Epithelial cell of prostate (primary cell): ENCODE data around the gene DNAJC5G.
"Not testable (repeated sequence)": the region's sequence is repeated elsewhere in the genome, so short reads cannot be mapped to it uniquely, and the experiment has no call there.

Experiments
- DNase-seq: peaks from one replicate; pipeline ENCODE4 v3.0.0-alpha.2; 2011; ENCODE audit warnings: low read depth, low spot score
- H3K27ac ChIP-seq: fragments of 450-650 bp; 2 replicates; pipeline ENCODE4 v1.5.1; 2017; ENCODE audit warnings: mild to moderate bottlenecking

DNAJC5G gene

DNA sequence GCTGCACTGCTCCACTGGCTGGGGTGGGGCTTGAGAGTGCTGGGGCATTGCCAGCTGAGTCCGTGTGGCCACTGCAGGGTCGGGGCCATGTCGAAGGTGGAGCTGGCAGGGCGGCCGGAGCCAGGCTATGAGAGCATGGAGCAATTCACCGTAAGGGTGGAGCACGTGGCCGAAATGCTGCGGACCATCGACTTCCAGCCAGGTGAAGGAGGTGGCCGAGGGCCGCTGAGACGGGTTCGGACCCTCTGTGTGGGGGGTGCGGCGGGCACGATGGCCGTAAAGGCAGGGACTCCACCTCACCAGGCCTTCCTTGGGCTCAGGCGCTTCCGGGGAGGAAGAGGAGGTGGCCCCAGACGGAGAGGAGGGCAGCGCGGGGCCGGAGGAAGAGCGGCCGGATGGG, 30.9 kb downstream of the DNAJC5G start:
- H3K27ac ChIP-seq: no peak overlapping the region
- DNase-seq: no peak

DNA sequence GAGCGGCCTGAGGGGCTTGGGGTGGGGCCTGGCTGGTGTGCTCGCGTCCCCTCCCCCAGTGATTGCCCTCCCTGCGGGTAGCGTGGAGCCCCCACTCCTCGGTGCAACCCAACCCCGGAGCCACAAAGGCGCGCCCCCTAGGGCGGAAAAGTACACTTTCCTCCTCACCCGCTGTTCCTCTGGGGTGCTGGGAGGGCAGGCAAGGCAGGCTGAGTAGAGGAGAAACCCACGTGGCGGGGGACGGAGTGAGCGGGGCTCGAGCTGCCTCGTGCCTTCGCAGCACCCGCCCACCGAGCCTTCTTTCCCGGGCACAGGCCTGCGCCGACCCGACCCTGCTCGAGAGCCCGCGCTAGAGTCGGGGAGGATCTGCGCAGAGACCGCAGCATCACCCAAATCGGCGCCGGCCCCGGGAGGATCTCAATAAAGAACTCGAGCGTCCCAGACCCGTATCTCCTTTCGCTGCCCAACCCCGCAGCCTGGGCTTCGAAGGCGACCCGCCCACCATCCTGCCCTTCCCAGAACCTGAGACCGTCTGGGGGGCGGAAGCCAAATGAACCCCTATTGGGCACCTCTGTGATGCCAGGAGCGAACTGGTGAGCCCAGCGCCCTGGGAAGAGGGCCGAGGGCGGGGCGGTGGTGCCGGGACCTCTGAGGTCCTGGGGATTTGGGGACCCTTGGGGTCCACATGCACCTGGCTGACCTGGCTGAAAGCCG, 31.5 kb downstream of the DNAJC5G start:
- no peak for DNase-seq
- no peak overlapping the region for H3K27ac ChIP-seq

DNA sequence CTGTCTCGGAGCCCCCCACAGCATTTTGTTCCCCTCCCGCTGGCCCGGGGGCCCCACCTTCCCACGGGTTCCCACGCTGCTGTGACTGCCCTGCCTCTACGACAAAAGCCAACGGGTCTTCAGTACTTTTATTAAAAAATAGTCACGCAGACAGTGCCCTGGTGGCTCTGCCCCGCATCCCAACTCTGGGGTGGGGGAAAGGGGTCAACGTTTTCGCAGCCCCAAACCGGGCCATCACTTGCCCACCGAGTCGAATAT, 32.0 kb downstream of the DNAJC5G start:
- no peak overlapping the region for H3K27ac ChIP-seq
- DNase-seq: no peak

DNA sequence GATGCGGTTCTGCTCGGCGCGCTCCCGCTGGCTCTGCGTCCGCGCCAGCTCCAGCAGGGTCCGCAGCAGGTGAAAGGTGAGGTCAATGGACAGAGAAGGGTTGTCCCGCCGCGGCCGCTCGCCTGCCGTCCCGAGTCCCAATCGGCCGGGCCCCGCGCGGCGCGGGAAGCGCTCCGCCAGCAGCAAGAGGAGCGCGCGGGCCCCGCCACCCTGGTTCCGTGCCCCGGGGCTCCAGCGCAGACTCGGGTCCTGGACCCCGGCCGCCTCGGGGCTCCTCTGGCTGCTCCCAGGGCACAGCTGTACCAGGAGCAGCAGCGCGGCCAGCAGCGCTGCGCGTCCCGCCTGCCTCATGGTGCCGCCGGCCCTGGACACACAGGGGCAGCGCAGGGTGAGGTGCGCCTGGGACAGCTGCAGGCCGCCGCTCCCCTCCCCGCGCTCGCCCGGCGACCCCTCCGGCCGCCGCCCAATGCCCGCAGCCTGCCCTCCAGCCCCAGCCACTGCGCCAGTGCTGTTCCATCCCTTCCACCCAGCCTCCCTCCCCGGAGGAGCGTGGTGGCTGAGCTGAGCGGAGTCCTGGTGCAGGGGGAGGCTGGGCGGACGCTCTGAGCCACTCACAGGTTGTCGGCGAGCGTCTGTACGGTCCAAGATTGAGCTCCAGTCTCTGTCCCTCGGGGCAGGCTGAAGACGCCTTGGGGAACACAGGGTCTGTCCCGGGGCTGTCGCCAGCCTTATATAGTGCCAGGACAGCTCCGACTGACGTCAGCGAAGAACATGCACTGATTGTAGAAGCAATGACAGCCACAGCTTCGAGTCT, 32.5 kb downstream of the DNAJC5G start:
- H3K27ac ChIP-seq: no peak overlapping the region
- no peak for DNase-seq

DNA sequence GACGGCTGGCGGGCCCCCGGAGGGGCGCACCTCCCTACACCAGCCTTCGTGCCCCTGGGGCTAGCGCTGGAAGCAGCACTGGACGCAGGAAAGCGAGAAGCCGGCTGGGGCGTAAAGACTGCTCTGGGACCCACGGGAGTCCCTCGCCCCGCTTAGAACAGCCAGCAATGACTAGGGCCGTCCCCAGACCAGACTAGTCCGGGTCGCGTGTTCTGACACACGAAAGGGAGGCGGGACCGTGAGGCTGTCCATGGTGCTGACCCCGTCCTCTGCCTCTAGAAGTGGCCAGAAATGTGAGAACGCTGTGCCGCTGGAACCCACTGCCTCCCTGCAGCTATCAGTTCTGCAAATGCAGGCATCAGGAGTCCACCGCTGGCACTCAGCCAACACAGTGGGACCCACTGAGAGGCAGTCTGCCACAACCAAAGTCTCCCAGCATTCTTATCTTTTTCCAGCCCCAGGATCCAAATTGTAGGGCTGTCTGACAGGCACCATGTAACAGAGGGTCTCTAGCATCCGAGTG, 33.2 kb downstream of the DNAJC5G start, which contains the start of gene UCN:
Gene UCN (minus strand): TSS at position 87 of the 523 bp plus-strand sequence. CDS start 550 bp downstream, outside the sequence.
- H3K27ac ChIP-seq: no peak within 1 kb of the TSS
- DNase-seq: no peak

DNA sequence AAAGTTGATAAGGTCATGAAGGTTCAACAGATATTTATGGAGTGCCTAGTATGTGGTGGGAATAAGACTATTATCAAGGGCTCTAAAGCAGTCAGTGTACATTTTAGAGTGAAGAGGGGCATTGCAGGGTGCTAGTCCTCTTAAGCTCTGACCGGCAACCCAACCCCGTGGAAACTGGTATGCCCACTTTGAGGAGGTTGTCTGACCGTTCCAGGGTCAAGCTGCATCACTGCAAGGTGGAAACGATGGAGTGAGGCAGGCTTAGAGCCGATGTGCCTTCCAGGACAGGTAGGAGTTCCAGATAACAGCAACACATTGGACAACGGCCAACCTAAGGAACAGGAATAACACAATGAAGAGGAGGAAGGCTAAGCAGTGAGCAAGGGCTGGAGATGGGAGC, 34.4 kb downstream of the DNAJC5G start:
- DNase-seq: no peak

DNA sequence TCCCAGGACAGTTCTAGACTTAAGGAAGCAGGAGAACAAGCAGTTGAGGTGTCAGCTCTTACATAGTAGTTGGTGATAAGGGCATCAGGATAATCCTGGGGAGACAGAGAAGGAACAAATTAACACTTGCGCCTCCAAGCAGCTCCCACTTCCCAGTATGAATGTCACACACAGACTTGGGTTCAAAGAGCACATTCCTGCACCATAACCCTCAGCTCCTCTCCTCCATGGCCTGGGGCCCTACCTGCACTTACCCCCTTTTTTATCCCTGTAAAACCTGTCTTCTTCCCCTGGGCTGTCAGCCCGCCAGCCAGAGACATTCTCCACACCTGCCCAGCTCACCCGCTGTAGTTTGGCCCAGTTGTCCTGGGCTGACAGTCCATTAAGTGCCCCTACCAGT, 36.9 kb downstream of the DNAJC5G start:
- no peak for DNase-seq

More for the DNA sequence above, 34.4 kb downstream of the DNAJC5G start:
- H3K27ac ChIP-seq: no peak overlapping the region

DNA sequence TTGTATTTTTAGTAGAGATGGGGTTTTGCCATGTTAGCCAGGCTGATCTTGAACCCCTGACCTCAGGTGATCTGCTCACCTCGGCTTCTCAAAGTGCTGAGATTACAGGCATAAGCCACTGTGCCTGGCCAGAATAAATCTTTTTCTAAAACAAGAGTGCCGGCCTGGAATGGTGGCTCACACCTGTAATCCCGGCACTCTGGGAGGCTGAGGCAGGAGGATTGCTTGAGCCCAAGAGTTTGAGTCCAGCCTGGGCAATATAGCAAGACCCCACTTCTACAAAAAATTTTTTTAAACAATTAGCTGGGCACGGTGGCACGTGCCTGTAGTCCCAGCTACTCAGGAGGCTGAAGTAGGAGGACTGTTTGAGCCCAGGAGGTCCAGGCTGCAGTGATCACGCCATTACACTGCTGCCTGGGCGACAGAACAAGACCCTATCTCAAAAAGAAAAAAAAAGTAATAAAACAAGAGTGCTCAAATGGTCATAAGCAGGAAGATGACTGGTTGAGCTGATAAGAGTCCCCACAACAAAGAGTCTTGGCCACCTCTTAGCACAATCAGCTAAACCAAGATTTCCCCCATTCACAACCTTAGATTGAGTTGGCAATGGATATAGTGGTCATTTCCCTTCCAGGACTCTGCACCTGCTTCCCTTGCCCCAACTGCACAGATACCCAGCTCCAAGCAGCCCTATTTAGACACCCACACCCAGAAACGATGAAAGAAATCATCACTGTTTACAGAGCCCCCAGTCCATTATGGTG, 38.8 kb downstream of the DNAJC5G start:
- H3K27ac ChIP-seq: no peak overlapping the region
- DNase-seq: no peak

More for the DNA sequence above, 36.9 kb downstream of the DNAJC5G start:
- H3K27ac ChIP-seq: no peak overlapping the region

DNA sequence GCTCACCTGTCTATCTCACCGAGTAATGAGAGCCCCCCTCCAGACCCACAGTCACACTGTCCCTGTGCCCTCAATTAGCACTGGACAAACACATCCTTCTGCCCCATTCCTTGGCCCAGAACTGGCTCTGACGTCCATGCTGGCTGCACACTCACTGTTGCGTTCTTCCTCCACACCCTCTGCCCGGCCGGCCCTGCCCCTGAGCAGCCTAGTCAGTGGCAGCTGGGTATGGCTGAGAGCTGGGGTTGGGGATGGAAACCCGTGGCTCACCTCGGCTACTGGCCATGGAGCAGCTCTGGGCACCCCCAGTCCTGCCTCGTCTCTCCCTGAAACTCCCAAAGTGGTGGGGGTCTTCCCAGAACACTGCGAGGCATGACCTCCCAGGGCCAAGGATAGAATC, 39.5 kb downstream of the DNAJC5G start:
- no peak overlapping the region for H3K27ac ChIP-seq
- DNase-seq: no peak

DNA sequence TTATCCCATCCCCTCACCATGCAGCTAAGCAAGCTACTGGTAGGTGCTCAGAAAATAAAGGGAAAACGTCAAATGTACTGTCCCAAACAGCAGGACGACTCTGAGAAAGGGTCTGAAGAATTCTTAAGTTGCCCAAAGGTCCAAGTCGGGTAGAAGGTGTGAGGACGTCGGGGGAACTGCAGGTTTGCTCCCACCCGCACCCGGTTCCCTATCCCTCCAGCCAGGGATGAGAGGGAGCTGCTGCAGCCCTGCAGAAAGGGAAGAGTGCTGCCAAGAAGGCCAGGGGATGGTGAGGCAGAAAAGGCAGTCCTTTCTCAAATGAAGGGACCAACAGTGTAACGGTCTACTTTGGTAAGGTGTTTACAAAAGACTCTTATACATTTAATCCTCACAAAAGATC, 39.9 kb downstream of the DNAJC5G start:
- H3K27ac ChIP-seq: no peak overlapping the region

DNA sequence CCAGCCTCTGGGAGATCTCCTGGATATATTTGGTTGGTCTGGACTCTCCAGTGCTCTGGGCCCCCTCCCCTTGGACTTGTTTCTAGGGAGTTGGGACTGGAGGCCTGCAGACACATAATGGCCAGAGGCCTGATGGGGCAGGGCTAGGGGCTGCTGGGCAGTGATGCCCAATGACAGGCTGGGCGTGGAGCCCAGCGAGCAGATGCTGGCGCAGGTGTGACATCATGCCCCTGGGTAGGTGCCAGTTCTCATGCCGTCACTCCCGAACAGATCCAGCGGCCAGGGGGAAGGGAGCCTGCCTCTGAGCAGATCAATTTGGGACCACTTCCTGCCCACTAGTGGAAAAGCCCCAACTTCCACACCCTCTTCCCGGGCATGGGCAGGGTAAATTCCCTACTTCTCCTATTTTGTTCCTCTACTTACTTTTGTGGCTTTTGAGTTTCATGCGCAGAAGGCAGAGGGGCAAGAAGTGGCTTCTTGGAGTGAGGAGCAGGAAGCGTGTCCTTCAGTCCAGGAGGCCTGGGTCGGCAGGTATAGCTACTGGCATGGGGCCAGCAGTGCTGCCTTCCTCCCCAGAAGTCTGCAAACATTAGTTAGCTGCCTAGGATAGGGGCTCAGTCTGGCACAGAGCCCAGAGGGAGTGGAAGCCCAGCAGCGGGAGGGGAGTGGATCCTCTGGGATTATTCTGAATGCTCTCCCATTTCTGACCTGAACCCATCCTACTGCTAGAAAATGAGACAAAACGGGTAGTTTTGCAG, 41.6 kb downstream of the DNAJC5G start:
- H3K27ac ChIP-seq: no peak overlapping the region
- no peak for DNase-seq

More for the DNA sequence above, 39.9 kb downstream of the DNAJC5G start:
- no peak for DNase-seq

DNA sequence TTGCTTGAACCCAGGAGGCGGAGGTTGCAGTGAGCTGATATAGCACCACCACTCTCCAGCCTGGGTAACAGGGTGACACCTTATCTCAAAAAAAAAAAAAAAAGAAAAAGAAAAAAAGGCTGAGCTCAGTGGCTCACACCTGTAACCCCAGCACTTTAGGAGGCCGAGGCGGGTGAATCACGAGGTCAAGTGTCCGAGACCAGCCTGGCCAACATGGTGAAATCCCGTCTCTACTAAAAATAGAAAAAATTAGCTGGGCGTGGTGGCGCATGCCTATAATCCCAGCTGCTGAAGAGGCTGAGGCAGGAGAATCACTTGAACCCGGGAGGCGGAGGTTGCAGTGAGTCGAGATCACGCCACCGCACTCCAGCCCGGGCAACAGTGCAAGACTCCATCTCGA, 44.6 kb downstream of the DNAJC5G start:
- not testable (repeated sequence) for DNase-seq, H3K27ac ChIP-seq

DNA sequence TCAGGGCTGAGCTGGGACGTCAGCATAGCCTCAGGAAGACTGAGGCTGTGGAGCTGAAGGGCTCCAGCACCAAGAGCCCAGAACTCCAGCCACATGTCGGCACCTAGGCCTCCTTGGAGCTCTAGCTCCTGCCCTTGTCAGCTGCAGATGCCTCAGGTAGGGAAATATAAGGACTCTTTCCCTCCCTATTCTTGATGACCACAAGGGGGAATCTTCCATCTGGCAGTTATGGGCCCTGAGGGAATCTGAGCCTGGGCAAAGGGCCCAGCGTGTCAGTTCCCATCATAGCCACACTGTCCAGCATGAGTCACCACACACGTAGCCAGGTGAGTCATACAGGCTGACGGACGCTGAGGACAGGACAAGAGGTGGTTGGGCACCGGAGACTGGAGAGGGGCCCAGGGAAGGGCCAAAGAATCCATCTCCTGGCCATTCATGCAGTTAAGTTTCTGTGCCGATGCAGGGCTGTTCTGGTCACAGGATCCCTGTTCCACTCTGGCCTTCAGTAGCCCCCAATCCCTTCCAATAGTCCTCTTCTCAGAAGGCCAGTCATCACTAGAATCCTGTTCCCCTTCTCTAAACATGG, 45.8 kb downstream of the DNAJC5G start:
- DNase-seq: peak; percentile 91
- H3K27ac ChIP-seq: peak overlapping the region; percentile 70

DNA sequence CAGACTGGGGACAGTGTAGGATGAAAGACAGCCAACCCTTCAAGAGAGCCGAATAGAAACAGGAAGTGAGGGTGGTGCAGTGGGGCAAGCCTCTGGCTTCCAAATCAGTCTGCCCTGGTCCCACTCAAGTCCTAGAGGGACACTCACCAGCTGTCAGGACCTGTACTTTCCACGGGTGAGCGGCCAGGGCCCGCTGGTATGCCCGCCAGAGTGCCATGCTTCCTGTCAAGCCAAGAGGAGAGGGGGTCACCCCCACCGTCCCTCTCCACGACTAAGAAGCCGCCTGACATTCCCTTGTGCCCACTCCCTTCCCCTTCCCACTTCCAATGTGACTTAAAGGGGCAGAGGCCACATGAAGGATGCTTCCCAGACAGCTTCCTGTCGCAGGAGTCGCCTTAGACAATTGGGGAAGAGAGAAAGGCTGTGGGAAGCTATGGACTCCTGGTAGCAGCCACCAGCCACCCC, 47.1 kb downstream of the DNAJC5G start:
- peak overlapping the region; percentile 70 for H3K27ac ChIP-seq
- no peak for DNase-seq

DNA sequence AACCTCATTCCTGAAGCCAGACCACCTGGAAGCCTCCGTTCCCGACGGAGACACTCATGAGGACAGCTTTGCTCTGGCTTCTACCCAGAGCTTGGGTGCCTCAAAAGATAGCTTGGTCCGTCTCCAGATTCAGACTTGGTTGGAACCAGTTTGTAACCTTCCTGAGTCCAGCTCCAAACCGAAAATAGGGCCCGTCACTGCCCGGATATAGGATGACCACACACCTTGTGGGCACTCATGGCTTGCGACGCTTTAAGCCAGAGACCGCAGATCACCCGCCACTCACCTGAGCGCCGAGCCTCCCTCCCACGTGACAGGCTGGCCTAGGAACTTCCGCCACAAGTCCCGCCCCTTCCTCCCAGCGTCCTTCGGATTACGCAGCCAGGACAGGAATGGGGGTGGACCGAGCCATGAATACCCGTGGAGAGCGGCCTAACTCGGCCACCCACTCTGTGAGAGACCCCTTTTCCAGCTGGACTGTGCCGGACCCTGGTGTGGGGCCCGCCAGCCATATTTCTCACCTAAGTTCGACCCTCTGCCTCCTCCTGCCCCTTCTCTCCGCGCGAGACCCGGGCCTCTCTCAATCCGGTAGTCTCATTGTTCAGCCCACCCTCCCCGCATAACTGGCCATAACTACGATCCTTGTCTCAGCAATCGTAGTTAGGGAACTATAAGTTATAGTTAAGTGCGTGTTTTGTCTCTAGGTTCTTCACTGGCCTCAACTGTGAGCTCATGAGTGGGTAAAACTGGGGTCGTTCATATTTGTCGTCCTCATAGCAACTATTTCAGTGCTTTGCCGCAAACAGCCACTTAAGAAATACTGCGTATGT, 47.7 kb downstream of the DNAJC5G start, which contains the start of gene MPV17:
Gene MPV17 (minus strand): TSS at position 332 of the 830 bp plus-strand sequence. CDS start 580 bp downstream, outside the sequence.
- peak within 1 kb of the TSS; percentile 70 for H3K27ac ChIP-seq

DNA sequence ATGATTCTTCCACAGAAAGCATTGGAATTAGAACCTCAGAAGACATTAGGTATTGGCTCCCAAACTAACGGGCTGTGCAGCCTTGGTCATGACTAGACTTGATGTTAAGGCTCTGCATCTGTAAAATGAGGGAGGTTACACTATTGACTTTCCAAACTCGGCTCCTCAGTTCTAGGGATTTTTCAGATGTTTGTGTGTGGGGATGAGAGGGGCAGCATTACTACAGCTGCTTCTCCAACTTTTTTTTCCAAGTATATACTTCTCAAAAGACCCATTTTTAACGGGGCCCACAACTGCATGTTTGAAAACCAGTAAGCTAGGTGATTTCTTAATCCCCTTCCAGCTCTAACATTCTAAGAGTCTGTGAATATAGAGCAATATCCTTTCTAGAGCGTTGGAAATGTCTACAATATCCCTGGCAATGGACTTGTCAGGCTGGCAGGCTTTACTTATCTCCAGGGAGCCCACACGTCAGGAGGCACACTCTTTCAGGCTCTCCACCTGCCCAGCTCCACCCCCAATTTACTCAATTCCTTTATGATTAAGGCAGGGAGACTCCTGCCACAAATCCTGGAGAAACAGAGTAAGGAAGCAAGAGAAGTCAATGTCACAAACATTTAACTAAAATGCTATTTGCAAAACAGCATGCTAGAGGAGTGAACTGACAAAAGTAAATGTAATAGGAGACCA, 48.5 kb downstream of the DNAJC5G start:
- DNase-seq: no peak
- H3K27ac ChIP-seq: peak overlapping the region; percentile 70

More for the DNA sequence above, 47.7 kb downstream of the DNAJC5G start, which contains the start of gene MPV17:
- peak; percentile 74 for DNase-seq

DNA sequence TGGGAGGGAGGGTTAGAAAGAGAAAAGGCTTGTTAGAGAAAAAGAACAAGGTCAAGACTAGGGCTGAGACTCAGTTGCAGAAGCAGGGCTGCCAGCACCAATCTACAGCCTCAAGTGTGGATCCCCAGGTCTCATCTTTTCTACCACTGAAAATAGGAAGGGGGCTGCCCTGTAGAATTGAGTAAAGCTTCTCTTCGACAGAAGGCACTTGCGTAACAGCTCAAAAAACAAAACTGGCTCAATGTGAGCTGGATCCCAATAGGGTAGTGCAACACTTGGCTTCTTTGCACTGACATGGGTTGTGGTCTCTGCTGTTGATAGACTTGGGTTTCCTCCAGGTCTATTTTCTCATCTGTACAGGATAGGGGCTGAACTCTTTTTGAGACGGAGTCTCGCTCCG, 49.5 kb downstream of the DNAJC5G start:
- no peak overlapping the region for H3K27ac ChIP-seq
- no peak for DNase-seq
